Trophoblast cell (in vitro differentiated cells and primary cell): ENCODE data around the gene EDC4.

Experiments
- DNase-seq, 2 donors: peaks; one replicate each; pipeline ENCODE4 v3.0.0-alpha.2; 2016
- H2AFZ ChIP-seq: 2 replicates; pipeline ENCODE4 v1.6.1; 2013; ENCODE audit warnings: low read length, moderate library complexity, mild to moderate bottlenecking; ENCODE audit not compliant: insufficient read depth, poor library complexity
- H2AK5ac ChIP-seq: 2 replicates; pipeline ENCODE4 v1.6.1; 2013; ENCODE audit warnings: mild to moderate bottlenecking, low read length
- H2BK120ac ChIP-seq: 2 replicates; pipeline ENCODE4 v1.6.1; 2013; ENCODE audit warnings: low read length, mild to moderate bottlenecking, moderate library complexity; ENCODE audit not compliant: insufficient read depth, poor library complexity
- H2BK12ac ChIP-seq: 2 replicates; pipeline ENCODE4 v1.6.1; 2013; ENCODE audit warnings: mild to moderate bottlenecking, low read length, moderate library complexity
- H2BK5ac ChIP-seq: 2 replicates; pipeline ENCODE4 v1.6.1; 2013; ENCODE audit warnings: low read length, low read depth, moderate library complexity, mild to moderate bottlenecking; ENCODE audit not compliant: poor library complexity
- H3K14ac ChIP-seq: 2 replicates; pipeline ENCODE4 v1.6.1; 2013; ENCODE audit warnings: mild to moderate bottlenecking, low read length
- H3K18ac ChIP-seq: 2 replicates; pipeline ENCODE4 v1.6.1; 2013; ENCODE audit warnings: mild to moderate bottlenecking, low read length
- H3K23ac ChIP-seq: 2 replicates; pipeline ENCODE4 v1.6.1; 2013; ENCODE audit warnings: low read length
- H3K27ac ChIP-seq: 2 replicates; pipeline ENCODE4 v1.5.1; 2013; ENCODE audit warnings: low read depth, mild to moderate bottlenecking, inconsistent platforms, low read length, moderate library complexity
- H3K27me3 ChIP-seq: 2 replicates; pipeline ENCODE4 v1.6.1; 2013; ENCODE audit warnings: inconsistent platforms, mild to moderate bottlenecking, low read length, moderate library complexity; ENCODE audit not compliant: insufficient read depth
- H3K36me3 ChIP-seq, 2 experiments: 1 replicate in 1 of 2; 2 replicates in 1 of 2; pipeline ENCODE4 v1.6.1; 2013; ENCODE audit warnings: low read length in 2 of 2, mild to moderate bottlenecking in 2 of 2, moderate library complexity in 1 of 2; ENCODE audit not compliant: insufficient read depth in 2 of 2, control insufficient read depth in 1 of 2
- H3K4ac ChIP-seq: 2 replicates; pipeline ENCODE4 v1.6.1; 2013; ENCODE audit warnings: low read depth, mild to moderate bottlenecking, low read length, moderate library complexity
- H3K4me1 ChIP-seq, 2 experiments: 1 replicate in 1 of 2; 2 replicates in 1 of 2; pipeline ENCODE4 v1.6.1; 2013; ENCODE audit warnings: low read length in 2 of 2, mild to moderate bottlenecking in 2 of 2, moderate library complexity in 1 of 2; ENCODE audit not compliant: insufficient read depth in 2 of 2, control insufficient read depth in 1 of 2
- H3K4me2 ChIP-seq: 2 replicates; pipeline ENCODE4 v1.6.1; 2013; ENCODE audit warnings: inconsistent platforms, mild to moderate bottlenecking, low read length, moderate library complexity
- H3K4me3 ChIP-seq: 2 replicates; pipeline ENCODE4 v1.5.1; 2013; ENCODE audit warnings: mild to moderate bottlenecking, low read depth, low read length, inconsistent platforms
- H3K79me1 ChIP-seq: one replicate; pipeline ENCODE4 v1.6.1; 2013; ENCODE audit warnings: low read length
- H3K79me2 ChIP-seq: 2 replicates; pipeline ENCODE4 v1.6.1; 2013; ENCODE audit warnings: low read length, mild to moderate bottlenecking; ENCODE audit not compliant: control insufficient read depth, insufficient read depth, poor library complexity
- H3K9ac ChIP-seq: 2 replicates; pipeline ENCODE4 v1.6.1; 2013; ENCODE audit warnings: mild to moderate bottlenecking, low read length
- H3K9me3 ChIP-seq: 2 replicates; pipeline ENCODE4 v1.6.1; 2013; ENCODE audit warnings: low read depth, mild to moderate bottlenecking, control low read depth, inconsistent platforms, low read length; ENCODE audit not compliant: insufficient read depth
- H4K12ac ChIP-seq: 2 replicates; pipeline ENCODE4 v1.6.1; 2013; ENCODE audit warnings: low read depth, mild to moderate bottlenecking, low read length, moderate library complexity
- H4K8ac ChIP-seq: 2 replicates; pipeline ENCODE4 v1.6.1; 2013; ENCODE audit warnings: low read depth, mild to moderate bottlenecking, low read length, moderate library complexity
- H4K91ac ChIP-seq: one replicate; pipeline ENCODE4 v1.6.1; 2013; ENCODE audit warnings: low read depth, mild to moderate bottlenecking, low read length, moderate library complexity
- WGBS: extraction: QIAGEN DNeasy Blood & Tissue Kit; methylation state at CpG from one replicate; pipeline ENCODE4 v1.1.7; 2013; ENCODE audit warnings: missing lambda C conversion rate; ENCODE audit not compliant: insufficient read length, insufficient coverage; ENCODE audit errors: extremely low coverage; 5-methylcytosine and 5-hydroxymethylcytosine counted together

Gene EDC4

GRCh38 chr16:67927131-67927941 lies 54.5 kb downstream of the EDC4 start:
- Histone ChIP-seq H3K23ac (no peak overlapping the region), H2AFZ (no peak overlapping the region), H2BK5ac (no peak overlapping the region), H3K27me3 (no peaks in the 10 kb centered on the region), H3K79me2 (no peaks in the 10 kb centered on the region), H4K8ac (no peak overlapping the region), H3K9ac (no peak overlapping the region), H3K4ac (no peak overlapping the region), H2BK12ac (no peak overlapping the region), H3K9me3 (peaks cover 6% of the 10 kb centered on the region), H4K12ac (no peak overlapping the region), H3K4me2 (no peak overlapping the region), H3K4me3 (no peak overlapping the region), H3K79me1 (no peaks in the 10 kb centered on the region), H3K27ac (no peak overlapping the region), H3K18ac (no peak overlapping the region), H3K36me3 (peaks cover 18 to 20% of the 10 kb centered on the region in 2 experiments), H2BK120ac (no peak overlapping the region), H3K4me1 (no peaks in the 10 kb centered on the region), H3K14ac (no peak overlapping the region), H2AK5ac (no peak overlapping the region), H4K91ac (no peak overlapping the region)
- WGBS, result no CpG with 5 or more reads among the region's 22 CpGs
- DNase-seq, result peak in 1 of 2 donors; percentile 16

- Histone ChIP-seq H3K18ac (no peak overlapping the region), H2BK5ac (no peak overlapping the region), H2AK5ac (no peak overlapping the region), H2BK120ac (no peak overlapping the region), H3K4me2 (no peak overlapping the region), H3K27ac (no peak overlapping the region), H4K12ac (no peak overlapping the region), H3K79me2 (no peaks in the 10 kb centered on the region), H3K14ac (no peak overlapping the region), H3K9me3 (peaks cover 6% of the 10 kb centered on the region), H3K4me1 (no peaks in the 10 kb centered on the region), H3K9ac (no peak overlapping the region), H3K4ac (no peak overlapping the region), H2BK12ac (no peak overlapping the region), H3K27me3 (no peaks in the 10 kb centered on the region), H4K8ac (no peak overlapping the region), H2AFZ (no peak overlapping the region), H3K36me3 (peaks cover 17 to 20% of the 10 kb centered on the region in 2 experiments), H3K23ac (no peak overlapping the region), H3K4me3 (no peak overlapping the region), H4K91ac (no peak overlapping the region), H3K79me1 (no peaks in the 10 kb centered on the region)
- DNase-seq, result no peak
- WGBS, result no CpG with 5 or more reads among the region's 7 CpGs
Measured at GRCh38 chr16:67928147-67928546, 55.3 kb downstream of the EDC4 start.

GRCh38 chr16:67928561-67929364 lies 55.9 kb downstream of the EDC4 start:
- peak; percentile 63 to 84 for DNase-seq
- H3K4me2 ChIP-seq, result no peak overlapping the region
- no peak overlapping the region for H3K14ac ChIP-seq
- H3K4me3 ChIP-seq, result no peak overlapping the region
- peaks cover 11 to 14% of the 10 kb centered on the region in 2 experiments for H3K36me3 ChIP-seq
- H2AFZ ChIP-seq, result no peak overlapping the region
- peaks cover 6% of the 10 kb centered on the region for H3K9me3 ChIP-seq
- H2AK5ac ChIP-seq, result no peak overlapping the region
- H2BK12ac ChIP-seq, result no peak overlapping the region
- H4K91ac ChIP-seq, result no peak overlapping the region
- H3K27ac ChIP-seq, result no peak overlapping the region
- H4K8ac ChIP-seq, result no peak overlapping the region
- H3K23ac ChIP-seq, result no peak overlapping the region
- H4K12ac ChIP-seq, result no peak overlapping the region
- no peak overlapping the region for H3K18ac ChIP-seq
- H3K9ac ChIP-seq, result no peak overlapping the region
- H3K79me1 ChIP-seq, result no peaks in the 10 kb centered on the region
- no peaks in the 10 kb centered on the region for H3K79me2 ChIP-seq
- H3K27me3 ChIP-seq, result no peaks in the 10 kb centered on the region
- H3K4ac ChIP-seq, result no peak overlapping the region
- no peak overlapping the region for H2BK5ac ChIP-seq
- H3K4me1 ChIP-seq, result no peaks in the 10 kb centered on the region
- no peak overlapping the region for H2BK120ac ChIP-seq
- no CpG with 5 or more reads among the region's 16 CpGs for WGBS

- no peak for DNase-seq
- H2BK5ac ChIP-seq, result no peak overlapping the region
- no peak overlapping the region for H3K9ac ChIP-seq
- H3K79me2 ChIP-seq, result no peaks in the 10 kb centered on the region
- H3K18ac ChIP-seq, result no peak overlapping the region
- H3K27me3 ChIP-seq, result no peaks in the 10 kb centered on the region
- no peak overlapping the region for H2AK5ac ChIP-seq
- H2AFZ ChIP-seq, result no peak overlapping the region
- no peak overlapping the region for H2BK12ac ChIP-seq
- H3K4me2 ChIP-seq, result no peak overlapping the region
- peaks cover 9 to 11% of the 10 kb centered on the region in 2 experiments for H3K36me3 ChIP-seq
- H4K12ac ChIP-seq, result no peak overlapping the region
- H3K4me1 ChIP-seq, result peaks cover 6 to 7% of the 10 kb centered on the region in 2 experiments
- H3K79me1 ChIP-seq, result no peaks in the 10 kb centered on the region
- H3K23ac ChIP-seq, result no peak overlapping the region
- no peak overlapping the region for H4K8ac ChIP-seq
- no peak overlapping the region for H2BK120ac ChIP-seq
- H3K4ac ChIP-seq, result no peak overlapping the region
- H3K14ac ChIP-seq, result no peak overlapping the region
- no CpG with 5 or more reads among the region's 14 CpGs for WGBS
- peaks cover 6% of the 10 kb centered on the region for H3K9me3 ChIP-seq
- H3K4me3 ChIP-seq, result no peak overlapping the region
- H3K27ac ChIP-seq, result no peak overlapping the region
- H4K91ac ChIP-seq, result no peak overlapping the region
Measured at GRCh38 chr16:67930191-67930590, 57.3 kb downstream of the EDC4 start.
